ENCODE measurements around the gene MYOZ3. TPM values are rescaled to one million over a fixed set of nuclear protein-coding genes. Genes with fewer than 3 reads are reported as not detected.

The MYOZ3 gene
- 2.9 and 3.1 TPM in 2 replicates for total RNA-seq
- long read RNA-seq, partial matches to known transcripts = 0 of 5 reads
- long read RNA-seq, other reads (novel, unspliced or antisense) = 0 of 5 reads

DNA sequence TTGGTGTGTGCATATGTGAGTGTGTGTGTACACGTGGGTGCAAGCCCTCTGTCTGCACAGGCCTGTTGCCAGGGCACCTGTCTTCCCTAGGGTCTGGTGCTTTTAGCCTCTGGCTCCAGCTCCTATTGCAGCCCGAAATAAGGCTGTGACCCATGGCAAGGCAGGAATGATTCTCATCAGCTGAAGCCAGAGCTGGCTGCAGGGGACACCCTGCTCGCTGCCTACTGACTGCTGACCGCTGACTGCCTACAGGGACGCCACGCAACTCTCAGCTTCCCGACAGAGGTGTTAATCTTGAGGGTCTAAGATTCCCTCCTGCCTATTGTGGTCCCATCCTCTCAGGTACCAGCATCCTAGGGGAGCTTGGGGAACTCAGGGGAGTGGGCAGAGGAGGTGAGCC is at the start of gene MYOZ3:
TSS of gene MYOZ3 (plus strand) at position 166 of the 400 bp plus-strand sequence. CDS start 1,691 bp downstream, outside the sequence.
- no peak within 1 kb of the TSS for H3K27ac Mint-ChIP-seq
- H3K9me3 Mint-ChIP-seq (ENCODE audit: low read depth) = no peaks in the 10 kb centered on the region
- H3K27me3 Mint-ChIP-seq = peaks cover 19% of the 10 kb centered on the region
- H3K4me1 Mint-ChIP-seq (ENCODE audit: low read depth) = peaks cover 3% of the 10 kb centered on the region
- DNase-seq (ENCODE audit: low spot score, unreplicated experiment) = no peak
- no peaks in the 10 kb centered on the region for H3K36me3 Mint-ChIP-seq (ENCODE audit: insufficient read depth)
- TF ChIP-seq, protein P1, sequence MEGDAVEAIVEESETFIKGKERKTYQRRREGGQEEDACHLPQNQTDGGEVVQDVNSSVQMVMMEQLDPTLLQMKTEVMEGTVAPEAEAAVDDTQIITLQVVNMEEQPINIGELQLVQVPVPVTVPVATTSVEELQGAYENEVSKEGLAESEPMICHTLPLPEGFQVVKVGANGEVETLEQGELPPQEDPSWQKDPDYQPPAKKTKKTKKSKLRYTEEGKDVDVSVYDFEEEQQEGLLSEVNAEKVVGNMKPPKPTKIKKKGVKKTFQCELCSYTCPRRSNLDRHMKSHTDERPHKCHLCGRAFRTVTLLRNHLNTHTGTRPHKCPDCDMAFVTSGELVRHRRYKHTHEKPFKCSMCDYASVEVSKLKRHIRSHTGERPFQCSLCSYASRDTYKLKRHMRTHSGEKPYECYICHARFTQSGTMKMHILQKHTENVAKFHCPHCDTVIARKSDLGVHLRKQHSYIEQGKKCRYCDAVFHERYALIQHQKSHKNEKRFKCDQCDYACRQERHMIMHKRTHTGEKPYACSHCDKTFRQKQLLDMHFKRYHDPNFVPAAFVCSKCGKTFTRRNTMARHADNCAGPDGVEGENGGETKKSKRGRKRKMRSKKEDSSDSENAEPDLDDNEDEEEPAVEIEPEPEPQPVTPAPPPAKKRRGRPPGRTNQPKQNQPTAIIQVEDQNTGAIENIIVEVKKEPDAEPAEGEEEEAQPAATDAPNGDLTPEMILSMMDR (IDR thresholded peaks at IDR 0.05; ENCODE audit: unreplicated experiment) = no peak
- H3K4me3 Mint-ChIP-seq (ENCODE audit: low read depth) = no peak within 1 kb of the TSS

DNA sequence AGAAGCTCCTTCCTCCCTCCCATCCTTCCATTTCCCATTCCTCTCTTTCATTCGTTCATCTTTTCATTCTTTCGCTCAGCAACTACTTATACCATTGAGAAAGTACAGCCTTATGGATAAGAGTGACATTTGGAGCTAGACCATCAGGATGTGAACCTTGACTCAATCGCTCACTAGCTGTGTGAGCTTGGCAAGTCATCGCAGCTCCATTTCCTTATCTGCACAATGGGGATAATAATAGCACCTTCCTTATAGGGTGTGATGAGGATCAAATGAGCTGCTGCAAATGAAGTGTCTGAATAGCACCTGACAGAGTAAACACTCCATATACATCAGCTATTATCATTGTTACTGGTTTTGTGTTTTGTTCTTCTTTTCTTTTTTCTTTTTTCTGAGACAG is 48.6 kb upstream of the MYOZ3 start:
- H3K27ac Mint-ChIP-seq = no peak overlapping the region
- peaks cover 11% of the 10 kb centered on the region for H3K4me1 Mint-ChIP-seq (ENCODE audit: low read depth)
- DNase-seq (ENCODE audit: low spot score, unreplicated experiment) = no peak
- peaks cover 18% of the 10 kb centered on the region for H3K27me3 Mint-ChIP-seq
- no peaks in the 10 kb centered on the region for H3K36me3 Mint-ChIP-seq (ENCODE audit: insufficient read depth)
- TF ChIP-seq, protein P1 (IDR thresholded peaks at IDR 0.05; ENCODE audit: unreplicated experiment) = no peak
- no peaks in the 10 kb centered on the region for H3K9me3 Mint-ChIP-seq (ENCODE audit: low read depth)
- no peak overlapping the region for H3K4me3 Mint-ChIP-seq (ENCODE audit: low read depth)

- DNase-seq (ENCODE audit: low spot score, unreplicated experiment) = no peak
- no peak overlapping the region for H3K27ac Mint-ChIP-seq
- H3K9me3 Mint-ChIP-seq (ENCODE audit: low read depth) = no peaks in the 10 kb centered on the region
- no peaks in the 10 kb centered on the region for H3K36me3 Mint-ChIP-seq (ENCODE audit: insufficient read depth)
- TF ChIP-seq, protein P1 (IDR thresholded peaks at IDR 0.05; ENCODE audit: unreplicated experiment) = no peak
- peaks cover 11% of the 10 kb centered on the region for H3K4me1 Mint-ChIP-seq (ENCODE audit: low read depth)
- H3K4me3 Mint-ChIP-seq (ENCODE audit: low read depth) = no peak overlapping the region
- H3K27me3 Mint-ChIP-seq = peaks cover 18% of the 10 kb centered on the region
These were observed 48.0 kb upstream of the MYOZ3 start for GRCh38 chr5:150612905-150613670.

DNA sequence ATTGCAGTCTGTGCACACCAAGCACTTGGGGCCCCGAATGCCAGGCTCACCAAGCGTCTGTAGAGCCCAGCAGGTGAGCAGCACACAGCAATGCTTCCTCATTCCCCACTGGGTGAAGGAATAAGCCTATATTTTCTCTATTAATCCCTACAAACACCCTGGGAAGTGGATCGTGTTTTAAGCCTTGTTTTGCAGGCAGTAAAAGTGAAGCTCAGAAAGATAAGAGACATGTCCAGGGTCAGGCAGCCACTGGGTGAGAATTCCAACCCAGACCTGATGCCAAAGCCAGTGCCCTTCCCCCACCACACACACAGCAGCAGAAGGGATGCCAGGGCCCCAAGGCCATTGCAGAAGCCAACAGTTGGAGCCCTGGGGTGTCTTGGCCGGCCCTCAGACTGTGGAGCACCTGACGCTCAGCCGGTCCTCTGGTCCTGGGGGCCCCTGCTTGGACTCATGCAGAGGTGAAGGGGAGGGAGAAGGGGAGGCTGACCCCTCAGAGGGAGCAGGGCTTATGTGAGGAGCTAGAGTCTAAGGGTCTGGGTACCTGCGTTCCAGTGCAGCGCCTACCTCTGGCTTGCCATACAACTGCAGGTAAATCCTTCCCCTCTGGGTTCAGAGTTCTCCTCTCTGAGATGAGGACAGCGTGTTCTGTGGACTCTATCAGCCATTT is 46.9 kb upstream of the MYOZ3 start:
- H3K4me1 Mint-ChIP-seq (ENCODE audit: low read depth) = peaks cover 11% of the 10 kb centered on the region
- TF ChIP-seq, protein P1 (IDR thresholded peaks at IDR 0.05; ENCODE audit: unreplicated experiment) = peak; percentile 35
- H3K9me3 Mint-ChIP-seq (ENCODE audit: low read depth) = no peaks in the 10 kb centered on the region
- no peak for DNase-seq (ENCODE audit: low spot score, unreplicated experiment)
- H3K27ac Mint-ChIP-seq = no peak overlapping the region
- H3K27me3 Mint-ChIP-seq = peaks cover 19% of the 10 kb centered on the region
- H3K4me3 Mint-ChIP-seq (ENCODE audit: low read depth) = no peak overlapping the region
- H3K36me3 Mint-ChIP-seq (ENCODE audit: insufficient read depth) = no peaks in the 10 kb centered on the region

DNA sequence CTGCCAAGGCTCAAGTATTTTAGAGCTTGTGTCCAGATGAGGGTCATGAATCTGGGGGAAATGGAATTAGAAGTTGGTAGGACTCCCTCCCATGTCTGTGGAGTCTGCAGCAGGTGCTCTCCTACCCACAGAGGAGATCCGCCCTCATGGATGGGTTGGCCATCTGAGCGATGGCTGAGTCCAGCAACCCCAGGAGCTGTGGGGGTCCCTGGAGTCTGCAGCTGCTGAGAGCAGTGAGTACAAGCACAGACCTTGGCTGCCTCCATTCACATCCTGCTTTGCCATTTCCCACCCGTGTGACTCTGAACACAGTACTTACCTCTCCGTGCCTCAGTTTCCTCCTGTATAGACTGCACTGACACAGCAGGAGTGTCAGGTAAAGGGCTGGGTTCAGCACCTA is 46.4 kb upstream of the MYOZ3 start:
- peaks cover 22% of the 10 kb centered on the region for H3K27me3 Mint-ChIP-seq
- H3K27ac Mint-ChIP-seq = no peak overlapping the region
- no peaks in the 10 kb centered on the region for H3K36me3 Mint-ChIP-seq (ENCODE audit: insufficient read depth)
- no peak for DNase-seq (ENCODE audit: low spot score, unreplicated experiment)
- TF ChIP-seq, protein P1 (IDR thresholded peaks at IDR 0.05; ENCODE audit: unreplicated experiment) = no peak
- H3K4me1 Mint-ChIP-seq (ENCODE audit: low read depth) = peaks cover 11% of the 10 kb centered on the region
- H3K9me3 Mint-ChIP-seq (ENCODE audit: low read depth) = no peaks in the 10 kb centered on the region
- no peak overlapping the region for H3K4me3 Mint-ChIP-seq (ENCODE audit: low read depth)
